T-cell (primary cell): Measurements from ENCODE around the gene ACSL6. TPM values are rescaled to one million over a fixed set of nuclear protein-coding genes. Genes with fewer than 3 reads are reported as not detected.

Experiments
- ATAC-seq, 4 experiments: fragments of 200-7000 bp in 3 of 4; fragments of 150-1000 bp in 1 of 4; cut with Tn5 transposase; replicated peaks in 1 of 4; 1 replicate in 3 of 4; 2 replicates in 1 of 4; pipeline ENCODE4 v1.10.0; 2021; ENCODE audit warnings: moderate library complexity in 3 of 4, mild to moderate bottlenecking in 2 of 4, moderate number of reproducible peaks in 1 of 4
- CTCF ChIA-PET, 2 donors: fragments of 300-600 bp; sonication (Branson Sonifier 250); formaldehyde crosslinking; loops; one replicate each; lab custom pipeline; 2022; ENCODE audit warnings: antibody characterized with exemption in 2 of 2; lab: Charles Lee
- POLR2A ChIA-PET, 2 donors: fragments of 300-600 bp; sonication (Branson Sonifier 250); formaldehyde crosslinking; loops; one replicate each; lab custom pipeline; 2022; ENCODE audit warnings: antibody characterized with exemption in 2 of 2; lab: Charles Lee
- DNase-seq, 35 experiments: peaks; one replicate each; pipeline versions ENCODE4 v3.0.0 to v3.0.0-alpha.2; 2013 to 2023
- H3K27ac ChIP-seq: one replicate; pipeline ENCODE4 v1.5.1; 2013; ENCODE audit warnings: low read length
- H3K27me3 ChIP-seq, 2 experiments: replicated peaks in 1 of 2; 1 replicate in 1 of 2; 2 replicates in 1 of 2; pipeline versions ENCODE4 v1.6.1 to v1.7.0; 2013; ENCODE audit warnings: low read length in 1 of 2, mixed read lengths in 1 of 2; ENCODE audit not compliant: control insufficient read depth in 2 of 2, insufficient read depth in 2 of 2; ENCODE audit errors: extremely low read depth in 1 of 2
- H3K36me3 ChIP-seq, 2 donors: 1 replicate in 1 of 2; 2 replicates in 1 of 2; pipeline versions ENCODE4 v1.6.1 to v1.7.0; 2013; ENCODE audit warnings: low read length in 1 of 2; ENCODE audit not compliant: control insufficient read depth in 2 of 2, insufficient read depth in 1 of 2; ENCODE audit errors: extremely low read depth in 1 of 2
- H3K4me1 ChIP-seq, 2 experiments: 1 replicate in 1 of 2; 2 replicates in 1 of 2; pipeline versions ENCODE4 v1.6.1 to v1.7.0; 2013; ENCODE audit warnings: low read length in 2 of 2, mixed read lengths in 1 of 2; ENCODE audit not compliant: insufficient read depth in 2 of 2, control insufficient read depth in 1 of 2; ENCODE audit errors: extremely low read depth in 1 of 2
- H3K4me3 ChIP-seq, 2 donors: 1 replicate in 1 of 2; 2 replicates in 1 of 2; pipeline versions ENCODE4 v1.5.1 to v1.7.0; 2013; ENCODE audit warnings: mild to moderate bottlenecking in 2 of 2, low read length in 1 of 2, moderate library complexity in 1 of 2; ENCODE audit not compliant: control insufficient read depth in 1 of 2; ENCODE audit errors: extremely low read depth in 1 of 2
- H3K9me3 ChIP-seq: 2 replicates; pipeline ENCODE4 v1.7.0; 2013
- H3K27ac Mint-ChIP-seq, 2 donors: one replicate each; pipeline ENCODE4 v1.8.0; 2020 to 2021; ENCODE audit warnings: mild to moderate bottlenecking in 2 of 2, mixed read lengths in 2 of 2
- H3K27me3 Mint-ChIP-seq, 2 donors: one replicate each; pipeline ENCODE4 v1.8.0; 2021 to 2022; ENCODE audit warnings: mixed read lengths in 2 of 2
- H3K36me3 Mint-ChIP-seq: one replicate; pipeline ENCODE4 v1.8.0; 2021; ENCODE audit warnings: mixed read lengths
- H3K4me1 Mint-ChIP-seq, 3 donors: one replicate each; pipeline ENCODE4 v1.8.0; 2020 to 2022; ENCODE audit warnings: mixed read lengths in 3 of 3, mild to moderate bottlenecking in 1 of 3
- H3K4me3 Mint-ChIP-seq, 3 donors: one replicate each; pipeline ENCODE4 v1.8.0; 2020 to 2022; ENCODE audit warnings: mild to moderate bottlenecking in 3 of 3, mixed read lengths in 3 of 3, moderate library complexity in 3 of 3
- H3K9me3 Mint-ChIP-seq, 3 donors: one replicate each; pipeline ENCODE4 v1.8.0; 2020 to 2022; ENCODE audit warnings: mixed read lengths in 3 of 3
- WGBS: methylation state at CpG from one replicate; pipeline ENCODE4 v1.1.5; 2013; ENCODE audit warnings: missing lambda C conversion rate; ENCODE audit not compliant: insufficient coverage; 5-methylcytosine and 5-hydroxymethylcytosine counted together
- total RNA-seq, 35 experiments: library from RNA in 6 of 35; stranded (reverse) in 6 of 35; fragments of 120-200 nt in 1 of 35; gene quantifications; one replicate each; pipeline versions ENCODE4 v1.2.1 to v1.2.4 and lab custom pipeline; 2013 to 2026

ACSL6 gene
- total RNA-seq, 5 donors from 2014 or later (not counting 1 experiment from before 2014, with no cell fraction given), result 23.7 to 42.9 (median 27.8) TPM

DNA sequence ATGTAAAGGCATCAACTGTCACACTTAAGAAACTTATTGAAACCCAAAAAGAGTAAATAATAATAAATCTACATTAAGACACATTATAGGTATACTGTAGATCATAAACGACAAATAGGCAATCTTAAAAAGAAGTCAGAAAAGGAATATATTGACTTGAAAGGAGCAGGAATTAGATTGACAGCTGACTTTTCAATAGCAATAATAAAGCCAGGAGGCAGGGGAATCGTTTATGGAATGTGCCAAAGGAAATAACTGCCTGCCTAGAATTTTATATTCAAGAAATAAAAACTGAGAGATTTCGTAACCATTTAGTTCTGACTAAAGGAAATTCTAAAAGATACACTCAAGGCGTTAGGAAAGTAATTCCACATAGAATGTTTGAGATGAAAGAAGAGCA lies 21.7 kb upstream of the ACSL6 start:
- no CpG with 5 or more reads among the region's 4 CpGs for WGBS
- H3K27ac Mint-ChIP-seq, result no peak overlapping the region

DNA sequence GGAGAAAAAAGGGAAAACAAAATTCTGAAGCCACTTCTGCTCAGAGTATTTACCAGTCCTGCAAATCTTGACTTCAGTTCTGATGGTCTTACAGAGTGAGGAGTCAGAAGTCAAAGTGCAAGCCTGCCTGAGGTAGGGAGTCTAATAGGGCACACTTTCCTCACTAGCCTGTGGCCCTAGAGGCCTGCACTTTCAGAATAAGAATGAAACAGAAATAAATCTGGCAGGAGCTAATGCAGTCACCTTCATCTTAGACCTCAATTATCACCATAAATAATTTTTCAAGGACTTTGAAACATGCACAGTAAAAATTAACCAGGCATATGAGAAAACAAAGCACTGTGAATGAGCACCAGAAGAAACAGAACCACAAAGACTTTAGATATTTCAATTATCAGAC lies 20.7 kb upstream of the ACSL6 start:
- Histone ChIP-seq H3K27ac (no peak overlapping the region), H3K4me1 (peaks cover 0 to 9% of the 10 kb centered on the region in 2 experiments), H3K9me3 (no peaks in the 10 kb centered on the region), H3K4me3 (no peak overlapping the region), H3K36me3 (no peaks in the 10 kb centered on the region), H3K27me3 (peaks cover 0 to 7% of the 10 kb centered on the region in 2 experiments)
- DNase-seq (no peak), ATAC-seq (no peak)
- ChIA-PET CTCF (no interaction called here), POLR2A (no interaction called here)
- Mint-ChIP-seq H3K27me3 (peaks cover 10 to 22% of the 10 kb centered on the region in 2 donors), H3K4me1 (peaks cover 4 to 17% (median 5%) of the 10 kb centered on the region in 3 donors), H3K9me3 (peaks cover 4 to 11% (median 4%) of the 10 kb centered on the region in 3 donors), H3K36me3 (no peaks in the 10 kb centered on the region), H3K27ac (no peak overlapping the region), H3K4me3 (no peak overlapping the region)

More for the DNA sequence above, 21.7 kb upstream of the ACSL6 start:
- Histone ChIP-seq H3K27ac (no peak overlapping the region), H3K9me3 (no peaks in the 10 kb centered on the region), H3K4me1 (peaks cover 0 to 1% of the 10 kb centered on the region in 2 experiments), H3K27me3 (peaks cover 0 to 7% of the 10 kb centered on the region in 2 experiments), H3K4me3 (no peak overlapping the region), H3K36me3 (no peaks in the 10 kb centered on the region)
- ATAC-seq (no peak), DNase-seq (no peak)
- no peak overlapping the region for H3K4me3 Mint-ChIP-seq
- peaks cover 10 to 21% of the 10 kb centered on the region in 2 donors for H3K27me3 Mint-ChIP-seq
- peaks cover 0 to 8% (median 0%) of the 10 kb centered on the region in 3 donors for H3K4me1 Mint-ChIP-seq
- no peaks in the 10 kb centered on the region for H3K36me3 Mint-ChIP-seq
- CTCF ChIA-PET, result no interaction called here
- peaks cover 4 to 11% (median 4%) of the 10 kb centered on the region in 3 donors for H3K9me3 Mint-ChIP-seq
- POLR2A ChIA-PET, result no interaction called here

DNA sequence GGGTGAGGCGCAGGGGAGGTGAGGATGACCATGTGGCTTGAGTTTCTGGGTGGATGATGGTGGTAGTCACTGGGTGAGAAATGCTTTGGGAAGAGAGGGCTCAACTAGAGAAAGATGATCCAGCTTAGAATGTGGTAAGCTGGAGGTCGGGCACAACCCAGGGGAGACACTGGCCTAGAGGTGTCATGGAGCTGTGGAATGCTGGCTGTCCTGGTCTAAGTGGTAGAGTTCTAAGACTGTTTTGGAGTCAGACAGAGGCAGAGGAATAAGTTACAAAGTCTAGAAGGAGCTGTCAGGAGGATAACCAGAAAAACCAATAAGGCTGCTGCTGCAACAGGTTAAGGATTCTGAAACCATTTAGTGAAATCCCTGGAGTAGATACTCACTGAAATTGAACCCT lies 19.2 kb upstream of the ACSL6 start:
- Mint-ChIP-seq H3K4me3 (no peak overlapping the region), H3K27ac (no peak overlapping the region), H3K9me3 (peaks cover 4 to 11% (median 4%) of the 10 kb centered on the region in 3 donors), H3K27me3 (peaks cover 10 to 22% of the 10 kb centered on the region in 2 donors), H3K4me1 (peaks cover 4 to 20% (median 5%) of the 10 kb centered on the region in 3 donors), H3K36me3 (no peaks in the 10 kb centered on the region)
- Histone ChIP-seq H3K36me3 (no peaks in the 10 kb centered on the region), H3K9me3 (no peaks in the 10 kb centered on the region), H3K27ac (no peak overlapping the region), H3K4me3 (no peak overlapping the region), H3K4me1 (peaks cover 0 to 25% of the 10 kb centered on the region in 2 experiments), H3K27me3 (peaks cover 0 to 7% of the 10 kb centered on the region in 2 experiments)
- ChIA-PET CTCF (no interaction called here), POLR2A (interaction anchor here in 1 of 2 donors (0.6 kb wide), 1 partner anchor 839 kb away, joined by 4 read pairs; no protein-coding TSS in a partner anchor)
- ATAC-seq (no peak), DNase-seq (no peak)
- WGBS, result 100% methylated on average over 2 of the region's 2 CpGs

GRCh38 chr5:132029609-132030330 lies 18.3 kb upstream of the ACSL6 start:
- Histone ChIP-seq H3K27ac (no peak overlapping the region), H3K9me3 (no peaks in the 10 kb centered on the region), H3K36me3 (no peaks in the 10 kb centered on the region), H3K27me3 (peaks cover 0 to 7% of the 10 kb centered on the region in 2 experiments), H3K4me1 (peaks cover 0 to 28% of the 10 kb centered on the region in 2 experiments), H3K4me3 (no peak overlapping the region)
- POLR2A ChIA-PET, result no interaction called here
- Mint-ChIP-seq H3K36me3 (no peaks in the 10 kb centered on the region), H3K4me1 (peaks cover 4 to 20% (median 5%) of the 10 kb centered on the region in 3 donors), H3K9me3 (peaks cover 4 to 11% (median 4%) of the 10 kb centered on the region in 3 donors), H3K4me3 (no peak overlapping the region), H3K27me3 (peaks cover 10 to 22% of the 10 kb centered on the region in 2 donors), H3K27ac (no peak overlapping the region)
- ATAC-seq, result no peak
- WGBS, result 100% methylated on average over 4 of the region's 4 CpGs
- no peak for DNase-seq
- CTCF ChIA-PET, result interaction anchor here in 1 of 2 donors (0.6 kb wide), 1 partner anchor 184 kb away, joined by 5 read pairs; no protein-coding TSS in a partner anchor

DNA sequence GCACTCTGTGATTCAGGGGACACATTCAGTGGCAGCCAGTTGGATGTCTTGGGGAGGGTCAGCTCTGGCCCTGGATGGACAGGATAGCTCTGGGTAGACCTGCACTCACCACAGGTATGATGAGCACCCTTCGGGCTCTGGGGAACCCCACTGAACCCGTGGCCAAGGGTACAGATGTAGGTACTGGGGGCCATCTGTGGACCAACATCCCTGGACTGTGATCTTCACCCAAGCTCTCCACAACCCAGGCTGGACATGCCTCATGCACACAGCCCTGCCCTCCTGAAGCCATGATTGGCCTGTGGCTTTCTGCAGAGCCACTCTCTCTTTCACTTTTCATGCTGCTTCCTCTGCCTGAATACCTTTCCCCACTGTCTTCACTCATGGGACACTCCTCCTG lies 15.6 kb upstream of the ACSL6 start:
- peak overlapping the region; percentile 35 for H3K27ac ChIP-seq
- POLR2A ChIA-PET, result no interaction called here
- peak in 1 of 35 experiments; percentile 34 for DNase-seq

GRCh38 chr5:132026516-132027008 lies 15.1 kb upstream of the ACSL6 start:
- peak in 3 of 4 experiments; percentile 53 to 87 (median 81) for ATAC-seq
- Mint-ChIP-seq H3K4me1 (peaks cover 5 to 20% (median 6%) of the 10 kb centered on the region in 3 donors), H3K9me3 (no peaks in the 10 kb centered on the region), H3K27ac (peak overlapping the region in 1 of 2 donors; percentile 46), H3K27me3 (peaks cover 6 to 22% of the 10 kb centered on the region in 2 donors), H3K4me3 (no peak overlapping the region), H3K36me3 (no peaks in the 10 kb centered on the region)
- WGBS, result 10% methylated on average over 3 of the region's 5 CpGs
- ChIA-PET POLR2A (no interaction called here), CTCF (no interaction called here)
- peaks cover 0 to 7% of the 10 kb centered on the region in 2 experiments for H3K27me3 ChIP-seq
- DNase-seq, result peak in 31 of 35 experiments; percentile 24 to 78 (median 44)
- H3K4me1 ChIP-seq, result peaks cover 0 to 28% of the 10 kb centered on the region in 2 experiments
- peak overlapping the region; percentile 35 for H3K27ac ChIP-seq
- H3K4me3 ChIP-seq, result no peak overlapping the region
- no peaks in the 10 kb centered on the region for H3K9me3 ChIP-seq
- H3K36me3 ChIP-seq, result no peaks in the 10 kb centered on the region

More for the DNA sequence above, 15.6 kb upstream of the ACSL6 start:
- no CpG with 5 or more reads among the region's 2 CpGs for WGBS
- ATAC-seq, result no peak
- Mint-ChIP-seq H3K4me3 (peak overlapping the region in 1 of 3 donors; percentile 30), H3K9me3 (no peaks in the 10 kb centered on the region), H3K36me3 (no peaks in the 10 kb centered on the region), H3K27me3 (peaks cover 6 to 22% of the 10 kb centered on the region in 2 donors), H3K4me1 (peaks cover 5 to 20% (median 6%) of the 10 kb centered on the region in 3 donors), H3K27ac (no peak overlapping the region)
- CTCF ChIA-PET, result no interaction called here
- H3K4me1 ChIP-seq, result peaks cover 0 to 28% of the 10 kb centered on the region in 2 experiments
- no peaks in the 10 kb centered on the region for H3K36me3 ChIP-seq
- H3K4me3 ChIP-seq, result no peak overlapping the region
- no peaks in the 10 kb centered on the region for H3K9me3 ChIP-seq
- H3K27me3 ChIP-seq, result peaks cover 0 to 7% of the 10 kb centered on the region in 2 experiments
